DMS79 treated with DMSO at 0.1 percent for 48 hours (cell line): ENCODE results near the gene PSPC1.
"Not testable (repeated sequence)": the region's sequence is repeated elsewhere in the genome, so short reads cannot be mapped to it uniquely, and the experiment has no call there.

Source experiments
- DNase-seq: peaks from one replicate; lab custom pipeline; 2025; lab: John Stamatoyannopoulos, UW

The PSPC1 gene, protein sequence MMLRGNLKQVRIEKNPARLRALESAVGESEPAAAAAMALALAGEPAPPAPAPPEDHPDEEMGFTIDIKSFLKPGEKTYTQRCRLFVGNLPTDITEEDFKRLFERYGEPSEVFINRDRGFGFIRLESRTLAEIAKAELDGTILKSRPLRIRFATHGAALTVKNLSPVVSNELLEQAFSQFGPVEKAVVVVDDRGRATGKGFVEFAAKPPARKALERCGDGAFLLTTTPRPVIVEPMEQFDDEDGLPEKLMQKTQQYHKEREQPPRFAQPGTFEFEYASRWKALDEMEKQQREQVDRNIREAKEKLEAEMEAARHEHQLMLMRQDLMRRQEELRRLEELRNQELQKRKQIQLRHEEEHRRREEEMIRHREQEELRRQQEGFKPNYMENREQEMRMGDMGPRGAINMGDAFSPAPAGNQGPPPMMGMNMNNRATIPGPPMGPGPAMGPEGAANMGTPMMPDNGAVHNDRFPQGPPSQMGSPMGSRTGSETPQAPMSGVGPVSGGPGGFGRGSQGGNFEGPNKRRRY

DNA sequence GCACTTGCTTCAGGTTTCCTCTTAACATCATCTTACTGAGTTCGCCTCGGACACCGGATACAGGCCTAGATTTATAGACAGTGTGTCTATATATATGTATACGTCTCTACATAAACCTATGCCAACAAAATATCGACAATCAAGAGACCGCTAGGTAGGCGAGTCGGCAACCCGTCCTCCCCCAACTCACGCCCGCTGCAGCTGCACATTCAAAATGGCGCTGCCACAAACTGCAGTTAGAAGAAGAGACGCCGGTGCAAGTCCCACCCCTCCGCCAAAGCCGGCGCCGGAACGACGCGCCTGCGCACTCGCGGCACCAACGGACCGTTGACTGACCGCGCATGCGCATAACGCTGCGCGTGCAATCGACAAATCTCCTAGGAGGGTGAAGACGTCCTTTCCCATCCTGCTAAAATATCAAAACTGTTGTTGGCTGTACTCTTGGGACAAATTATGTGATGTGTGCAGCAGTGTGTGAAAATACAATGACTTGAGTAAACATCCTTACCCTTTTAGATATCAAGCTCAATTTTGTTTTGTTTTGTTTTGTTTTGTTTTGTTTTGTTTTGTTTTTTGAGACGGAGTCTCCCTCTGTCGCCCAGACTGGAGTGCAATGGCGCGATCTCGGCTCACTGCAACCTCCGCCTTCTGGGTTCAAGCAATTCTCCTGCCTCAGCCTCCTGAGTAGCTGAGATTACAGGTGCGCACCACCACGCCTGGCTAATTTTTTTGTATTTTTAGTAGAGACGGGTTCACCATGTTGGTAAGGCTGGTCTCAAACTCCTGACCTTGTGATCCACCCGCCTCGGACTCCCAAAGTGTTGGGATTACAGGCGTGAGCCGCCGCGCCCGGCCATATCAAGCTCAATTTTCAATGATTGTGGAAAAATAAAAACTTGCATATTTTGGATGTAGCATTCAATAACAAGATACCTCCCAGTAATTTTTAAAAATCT, at the start of gene PSPC1:
Gene PSPC1, minus strand, starts transcription at position 219 of the 956 bp plus-strand sequence. Its CDS starts 188 bp downstream, at position 31.
- peak; percentile 76 for DNase-seq

DNA sequence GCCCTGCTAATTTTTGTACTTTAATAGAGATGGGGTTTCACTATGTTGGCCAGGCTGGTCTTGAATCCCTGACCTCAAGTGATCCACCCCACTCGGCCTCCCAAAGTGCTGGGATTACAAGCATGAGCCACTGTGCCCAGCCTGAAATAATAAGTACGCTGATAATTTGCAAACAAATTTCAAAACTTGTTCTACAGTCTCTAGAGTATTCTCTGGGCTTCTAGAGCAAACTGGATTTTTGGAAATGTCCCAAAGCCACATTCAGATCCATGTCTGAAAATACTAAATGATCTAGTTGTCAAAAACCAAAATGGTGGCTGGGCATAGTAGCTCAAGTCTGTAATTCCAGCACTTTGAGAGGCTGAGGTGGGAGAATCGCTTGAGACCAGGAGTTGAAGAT, 39.9 kb upstream of the PSPC1 start:
- no peak for DNase-seq

DNA sequence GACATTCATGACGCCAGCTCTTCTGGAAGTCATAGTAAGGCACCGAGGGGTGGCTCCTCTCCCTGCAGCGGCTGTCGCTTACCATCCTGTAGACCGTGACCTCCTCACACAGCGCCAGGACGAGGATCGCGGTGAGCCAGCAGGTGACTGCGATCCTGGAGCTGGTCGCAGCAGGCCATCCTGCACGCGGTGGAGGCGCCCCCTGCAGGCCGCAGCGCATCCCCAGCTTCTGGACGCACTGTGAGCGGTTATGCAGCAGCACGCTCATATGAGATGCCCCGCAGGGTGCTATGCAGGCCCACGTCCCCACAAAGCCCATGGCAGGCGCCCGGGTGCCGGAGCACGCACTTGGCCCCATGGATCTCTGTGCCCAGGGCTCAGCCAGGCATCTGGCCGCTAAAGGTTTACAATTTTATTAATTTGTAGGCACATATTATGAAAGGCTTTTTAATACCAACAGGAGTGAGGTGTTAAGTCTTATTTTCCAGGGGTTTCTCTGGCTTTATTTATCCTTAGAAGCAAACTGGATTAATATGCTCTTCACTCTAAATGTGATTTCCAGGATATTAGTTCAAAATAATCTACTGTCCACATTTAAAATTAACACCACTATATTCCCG, 35.6 kb upstream of the PSPC1 start:
- DNase-seq: no peak

DNA sequence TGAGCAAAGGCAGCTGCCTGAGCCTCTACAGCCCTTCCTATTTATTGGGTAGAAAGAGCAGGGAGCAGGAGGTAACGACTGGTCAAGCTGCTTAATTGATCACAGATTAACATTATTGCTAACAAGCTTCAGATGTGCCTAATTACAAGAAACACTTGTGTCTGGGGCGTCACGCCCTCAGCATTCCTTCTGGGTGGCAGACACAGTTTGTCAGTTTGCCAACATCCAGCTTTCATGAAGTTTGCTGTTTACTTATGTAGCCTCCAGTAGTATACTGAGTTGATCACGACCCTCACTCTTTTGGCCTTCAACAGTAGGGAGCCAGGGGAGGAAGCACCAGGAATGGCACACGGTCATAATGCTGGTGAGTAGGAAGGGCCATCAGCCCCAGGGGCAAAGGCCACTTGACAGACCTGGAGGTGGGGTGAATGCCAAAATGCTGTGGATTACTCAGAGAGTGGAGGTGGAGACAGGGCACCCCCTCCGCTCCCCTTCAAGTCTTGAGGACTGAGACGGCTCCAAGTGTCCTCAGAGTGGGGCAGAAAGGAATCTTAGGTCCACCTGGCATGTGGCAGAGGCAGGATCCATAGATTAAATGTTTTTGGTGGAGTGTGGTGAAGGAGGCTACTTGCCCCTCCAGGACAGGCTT, 34.9 kb upstream of the PSPC1 start:
- DNase-seq: no peak

DNA sequence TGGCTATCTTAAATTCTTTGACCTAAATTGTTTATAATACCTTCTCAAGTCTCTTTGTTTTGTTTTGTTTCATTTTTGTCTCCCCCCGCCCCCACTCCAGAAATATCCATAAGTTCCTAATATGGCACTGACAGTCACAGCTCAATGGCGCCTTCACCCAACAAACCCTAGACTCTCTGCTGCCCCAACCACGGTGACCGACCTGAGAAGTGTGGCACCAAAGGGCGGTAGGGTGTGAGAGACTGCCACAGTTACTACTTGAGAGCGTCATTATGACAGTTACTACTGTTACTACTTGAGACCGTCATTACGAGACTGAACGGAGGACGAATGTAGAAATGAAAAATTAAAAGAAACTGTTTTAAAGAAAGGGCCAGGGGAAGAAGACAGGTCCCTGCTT, 34.4 kb upstream of the PSPC1 start:
- no peak for DNase-seq

DNA sequence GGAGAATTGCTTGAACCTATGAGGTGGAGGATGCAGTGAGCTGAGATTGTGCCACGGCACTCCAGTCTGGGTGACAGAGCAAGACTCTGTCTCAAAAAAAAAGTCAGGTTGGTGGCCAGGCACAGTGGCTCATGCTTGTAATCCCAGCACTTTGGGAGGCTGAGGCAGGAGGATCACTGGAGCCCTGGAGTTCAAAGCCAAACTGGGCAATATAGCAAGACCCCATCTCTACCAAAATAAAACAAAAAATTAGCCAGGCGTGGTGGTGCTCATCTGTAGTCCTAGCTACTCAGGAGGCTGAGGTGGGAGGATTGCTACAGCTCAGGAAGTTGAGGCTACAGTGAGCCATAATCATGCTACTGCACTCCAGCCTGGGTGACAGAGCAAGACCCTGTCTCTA, 33.1 kb upstream of the PSPC1 start:
- not testable (repeated sequence) for DNase-seq

DNA sequence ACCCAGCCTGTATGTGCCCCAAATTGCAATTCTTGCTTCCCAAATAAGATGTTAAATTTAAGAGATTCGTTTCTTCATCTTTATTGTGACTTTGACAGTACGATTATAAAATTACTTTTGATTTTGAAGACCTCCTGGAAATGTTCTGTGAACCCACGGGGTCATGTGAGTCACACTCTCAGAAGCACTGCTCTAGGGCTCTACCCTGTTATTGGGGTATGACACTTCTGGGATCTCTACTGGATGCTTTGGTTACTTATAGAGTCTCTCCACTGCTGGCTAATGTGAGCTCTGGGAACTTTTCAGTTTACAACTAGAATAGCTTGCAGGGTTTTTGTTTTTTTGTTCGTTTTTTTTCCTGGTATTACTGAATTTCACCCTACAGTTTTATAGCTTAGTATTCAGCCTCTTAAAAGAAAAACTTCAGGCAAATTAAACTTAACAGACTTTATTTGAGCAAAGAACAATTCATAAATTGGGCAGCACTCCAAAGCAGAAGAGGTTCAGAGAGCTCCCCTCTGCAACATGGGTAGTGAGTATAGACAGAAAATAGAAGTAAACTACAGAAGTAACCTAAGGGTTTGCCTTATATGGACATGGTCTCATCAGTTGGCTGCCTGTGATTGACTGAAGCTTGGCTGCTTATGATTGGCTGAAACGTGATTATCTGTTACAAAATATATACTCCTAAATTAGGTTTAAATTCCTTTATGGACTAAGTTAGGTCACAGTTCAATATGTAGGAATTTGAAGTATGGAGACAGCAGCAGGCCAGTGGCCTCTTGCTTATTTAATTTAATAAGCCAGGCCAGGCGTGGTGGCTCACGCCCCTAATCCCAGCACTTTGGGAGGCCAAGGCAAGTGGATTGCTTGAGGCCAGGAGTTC, 28.5 kb upstream of the PSPC1 start:
- no peak for DNase-seq

DNA sequence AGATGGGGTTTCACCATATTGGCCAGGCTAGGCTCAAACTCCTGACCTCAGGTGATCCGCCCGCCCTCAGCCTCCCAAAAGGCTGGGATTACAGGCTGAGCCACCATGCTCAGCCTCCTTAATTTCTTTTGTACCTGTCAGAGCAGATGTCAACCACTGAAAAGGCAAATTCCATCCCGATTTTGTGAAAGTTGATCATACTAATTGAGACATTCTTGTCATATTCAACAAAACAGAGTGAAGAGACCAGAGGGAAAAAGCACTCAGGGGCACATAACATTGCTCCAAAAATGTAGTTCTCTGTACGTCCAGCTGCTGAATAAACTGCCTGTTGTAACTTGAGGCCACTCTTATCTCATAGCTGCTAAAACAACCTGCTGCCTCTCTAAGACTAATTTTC, 27.4 kb upstream of the PSPC1 start:
- DNase-seq: no peak

DNA sequence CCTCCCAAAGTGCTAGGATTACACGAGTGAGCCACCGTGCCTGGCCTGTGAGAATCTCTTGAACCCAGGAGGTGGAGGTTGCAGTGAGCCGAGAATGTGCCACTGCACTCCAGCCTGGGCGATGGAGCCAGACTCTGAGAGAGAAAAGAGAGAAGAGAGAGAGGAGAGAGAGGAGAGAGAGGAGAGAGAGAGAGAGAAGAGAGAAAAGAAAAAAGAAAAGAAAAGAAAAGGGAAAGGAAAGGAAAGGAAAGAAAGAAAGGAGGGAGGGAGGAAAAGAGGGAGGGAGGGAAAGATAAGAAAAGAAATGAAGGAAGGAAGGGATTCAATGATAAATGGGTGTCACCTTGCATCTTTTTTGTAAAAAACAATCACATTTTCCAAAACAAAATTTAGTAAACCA, 23.0 kb upstream of the PSPC1 start:
- DNase-seq: no peak

DNA sequence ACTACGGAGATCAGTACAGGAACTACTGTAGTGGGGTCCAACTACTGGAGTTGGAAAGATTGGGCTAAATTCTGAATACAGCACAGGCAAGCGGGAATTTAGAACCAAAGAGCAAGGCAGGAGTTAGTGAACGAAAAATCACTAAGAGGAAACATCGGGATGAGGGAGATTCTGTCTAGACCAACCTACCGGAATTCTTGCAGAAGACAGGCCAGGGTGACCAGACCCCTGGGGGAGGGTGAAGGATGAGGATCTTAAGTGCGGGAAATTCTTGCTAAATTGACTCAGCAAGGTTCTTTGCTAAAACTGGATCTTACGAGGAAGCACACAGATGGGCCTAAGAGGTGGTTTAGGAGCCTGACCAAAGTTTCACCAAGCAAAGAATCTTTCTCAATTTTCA, 13.2 kb upstream of the PSPC1 start:
- DNase-seq: no peak

DNA sequence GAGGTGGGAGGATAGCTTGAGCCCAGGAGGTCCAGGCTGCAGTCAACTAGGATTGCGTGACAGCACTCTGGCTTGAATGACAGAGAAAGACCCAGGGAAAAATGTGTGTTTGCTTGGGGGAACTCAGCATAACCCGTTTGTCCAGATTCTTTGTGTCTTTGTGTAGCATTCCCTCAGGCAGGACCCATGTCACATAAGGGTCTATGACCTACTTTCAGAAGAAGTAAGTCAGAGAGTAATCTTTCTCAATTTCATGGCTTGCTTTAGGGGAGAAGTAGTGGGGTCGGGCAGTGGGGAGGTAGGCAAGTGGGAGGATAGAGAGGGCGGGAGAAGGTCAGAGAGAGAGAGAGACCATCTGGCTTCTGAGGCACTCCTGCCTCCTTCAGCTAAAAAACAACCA, 11.9 kb upstream of the PSPC1 start:
- DNase-seq: no peak

DNA sequence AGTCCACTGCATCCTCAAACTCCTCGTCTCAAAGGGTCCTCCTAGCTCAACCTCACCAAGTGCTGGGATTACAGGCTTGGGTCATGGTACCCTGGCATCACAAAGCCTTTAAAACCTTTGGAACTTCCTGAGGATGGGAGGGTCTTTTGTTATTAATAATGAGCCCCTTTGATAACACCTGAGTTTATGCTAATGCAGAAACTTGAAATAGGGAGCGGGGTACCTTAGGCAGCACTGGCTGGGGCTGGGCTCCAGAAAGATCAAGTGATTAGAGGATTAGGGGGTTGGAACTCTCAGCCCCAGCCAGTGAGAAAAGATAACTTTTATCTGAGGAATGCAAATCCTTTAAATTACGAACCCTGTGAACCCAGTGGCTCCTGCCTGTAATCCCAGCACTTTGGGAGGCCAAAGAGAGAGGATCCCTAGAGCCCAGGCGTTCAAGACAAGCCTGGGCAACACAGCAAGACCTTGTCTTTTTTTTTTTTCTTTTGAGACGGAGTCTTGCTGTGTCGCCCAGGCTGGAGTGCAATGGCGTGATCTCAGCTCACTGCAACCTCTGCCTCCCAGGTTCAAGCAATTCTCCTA, 9.3 kb upstream of the PSPC1 start:
- no peak for DNase-seq

DNA sequence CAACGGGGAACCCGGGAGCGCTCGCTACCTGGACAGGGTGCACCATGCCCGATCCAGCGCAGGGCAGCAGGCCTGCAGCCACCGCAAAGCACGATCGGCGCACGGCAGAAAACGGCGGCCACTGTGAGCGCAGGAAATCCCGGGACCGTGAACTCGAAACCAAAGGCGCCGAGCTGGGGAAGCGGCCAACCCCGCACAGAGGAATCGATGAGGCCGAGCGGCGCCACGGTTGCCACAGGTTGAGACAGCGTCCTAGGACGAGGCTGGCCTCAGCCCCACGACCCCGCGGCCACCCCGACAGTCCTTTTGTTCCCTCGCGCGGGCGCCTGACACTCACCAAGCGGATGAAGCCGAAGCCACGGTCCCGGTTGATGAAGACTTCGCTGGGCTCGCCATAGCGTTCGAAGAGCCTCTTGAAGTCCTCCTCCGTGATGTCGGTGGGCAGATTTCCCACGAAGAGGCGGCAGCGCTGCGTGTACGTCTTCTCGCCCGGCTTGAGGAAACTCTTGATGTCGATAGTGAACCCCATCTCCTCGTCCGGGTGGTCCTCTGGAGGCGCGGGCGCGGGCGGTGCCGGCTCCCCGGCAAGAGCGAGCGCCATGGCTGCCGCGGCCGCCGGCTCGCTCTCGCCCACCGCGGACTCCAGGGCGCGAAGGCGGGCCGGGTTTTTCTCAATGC, 557 bp downstream of the PSPC1 start:
- DNase-seq: no peak

DNA sequence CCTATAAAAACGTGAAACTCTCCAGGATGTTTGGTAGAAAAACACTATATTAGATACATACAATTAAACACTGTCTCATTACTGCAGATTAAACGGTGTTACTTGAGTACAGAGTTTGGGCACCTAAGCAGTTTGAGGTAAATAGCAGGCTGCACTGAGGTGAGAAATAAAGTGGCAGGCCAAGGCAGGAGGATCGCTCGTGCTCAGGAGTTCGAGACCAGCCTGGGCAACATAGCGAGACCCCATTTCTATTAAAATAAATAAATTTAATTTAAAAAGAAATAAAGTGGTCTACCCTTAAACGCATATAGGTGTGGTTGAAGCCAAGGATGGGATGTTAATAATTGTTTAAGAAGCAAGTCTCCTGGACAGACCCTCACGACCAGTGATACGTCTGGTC, 1.2 kb downstream of the PSPC1 start:
- no peak for DNase-seq

DNA sequence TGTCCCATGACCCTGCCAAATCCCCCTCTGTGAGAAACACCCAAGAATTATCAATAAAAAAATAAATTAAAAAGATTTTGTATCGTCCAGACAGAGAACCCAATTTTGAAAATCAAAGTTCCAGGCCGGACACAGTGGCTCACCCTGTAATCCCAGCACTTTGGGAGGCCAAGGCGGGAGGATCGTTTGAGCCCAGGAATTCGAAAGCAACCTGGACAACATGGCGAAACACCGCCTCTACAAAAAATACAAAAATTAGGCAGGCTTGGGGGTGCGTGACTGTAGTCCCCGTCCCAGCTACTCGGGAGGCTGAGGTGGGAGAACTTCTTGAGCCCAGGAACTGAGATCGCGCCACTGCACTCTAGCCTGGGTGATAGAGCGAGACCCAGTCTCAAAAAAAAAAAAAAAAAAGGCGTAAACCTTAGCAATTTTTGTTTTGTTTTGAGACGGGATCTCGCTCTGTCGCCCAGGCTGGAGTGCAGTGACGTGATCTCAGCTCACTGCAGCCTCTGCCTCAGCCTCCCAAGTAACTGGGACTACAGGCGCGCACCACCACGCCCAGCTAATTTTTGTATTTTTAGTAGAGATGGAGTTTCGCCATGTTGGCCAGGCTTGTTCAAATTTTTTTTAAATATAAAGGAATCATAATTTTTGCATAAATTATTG, 1.9 kb downstream of the PSPC1 start:
- not testable (repeated sequence) for DNase-seq

DNA sequence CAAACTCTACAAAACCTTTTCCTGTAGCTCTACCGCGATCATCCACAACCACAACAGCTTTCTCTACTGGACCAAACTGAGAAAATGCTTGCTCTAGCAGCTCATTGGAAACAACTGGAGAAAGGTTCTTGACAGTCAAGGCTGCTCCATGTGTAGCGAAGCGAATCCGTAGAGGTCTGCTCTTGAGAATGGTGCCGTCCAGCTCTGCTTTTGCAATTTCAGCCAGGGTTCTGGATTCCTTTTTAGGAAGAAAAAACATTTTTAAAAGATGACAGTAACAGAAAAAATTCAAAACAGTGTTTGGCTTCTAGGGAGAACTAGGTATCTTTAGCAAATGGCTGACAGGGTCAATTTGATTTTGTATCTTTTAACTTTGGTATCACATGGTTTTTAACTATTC, 10.4 kb downstream of the PSPC1 start:
- DNase-seq: no peak

DNA sequence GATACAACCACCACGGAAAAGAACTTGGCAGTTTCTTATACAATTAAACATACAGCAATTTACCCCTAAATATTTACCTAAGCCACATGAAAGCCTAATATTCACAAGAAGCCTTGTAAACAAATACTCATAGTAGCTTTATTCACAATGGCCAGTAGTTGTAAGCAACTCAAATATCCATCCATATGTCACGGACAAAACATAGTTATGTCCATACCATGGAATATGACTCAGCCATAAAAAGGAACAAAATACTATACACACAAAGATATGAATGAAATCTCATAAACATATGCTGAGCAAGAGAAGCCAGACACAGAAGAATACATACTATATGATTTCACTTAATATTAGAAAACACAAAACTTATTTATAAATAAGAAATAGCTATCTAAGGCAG, 12.9 kb downstream of the PSPC1 start:
- DNase-seq: no peak

DNA sequence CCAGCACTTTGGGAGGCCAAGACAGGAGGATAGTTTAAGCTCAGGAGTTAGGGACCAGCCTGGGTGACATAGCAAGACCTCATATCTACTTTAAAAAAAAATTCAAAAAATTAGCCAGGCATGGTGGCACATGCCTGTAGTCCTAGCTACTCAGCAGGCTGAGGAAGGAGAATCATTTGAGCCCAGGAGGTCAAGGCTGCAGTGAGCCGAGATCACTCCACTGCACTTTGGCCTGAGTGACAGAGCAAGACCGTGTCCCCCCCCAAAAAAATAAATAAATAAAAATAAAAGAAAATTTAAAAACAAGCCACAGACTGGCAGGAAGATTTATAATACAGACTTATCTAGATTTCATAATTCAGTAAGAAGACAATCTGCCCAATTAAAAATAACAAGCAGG, 14.8 kb downstream of the PSPC1 start:
- DNase-seq: no peak

DNA sequence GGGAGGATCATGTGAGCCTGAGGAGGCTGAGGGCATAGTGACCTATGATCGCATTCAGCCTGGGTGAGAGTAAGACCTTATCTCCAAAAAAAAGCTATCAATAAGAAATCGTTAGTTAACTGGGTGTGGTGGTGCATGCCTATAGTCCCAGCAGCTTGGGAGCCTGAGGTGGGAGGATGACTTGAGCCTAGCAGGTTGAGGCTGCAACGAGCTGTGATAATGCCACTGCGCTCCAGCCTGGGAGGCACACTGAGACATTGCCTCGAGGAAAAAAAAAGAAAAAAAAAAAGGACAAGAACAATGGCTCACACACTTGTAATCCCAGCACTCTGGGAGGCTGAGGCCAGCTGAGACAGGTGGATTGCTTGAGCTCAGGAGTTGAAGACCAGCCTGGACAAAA, 16.2 kb downstream of the PSPC1 start:
- no peak for DNase-seq
